ENCODE measurements around the gene CPE. TPM values are rescaled to one million over a fixed set of nuclear protein-coding genes. Genes with fewer than 3 reads are reported as not detected.

The CPE gene
- total RNA-seq, 2 donors from 2014 or later: 717 to 885 TPM

DNA sequence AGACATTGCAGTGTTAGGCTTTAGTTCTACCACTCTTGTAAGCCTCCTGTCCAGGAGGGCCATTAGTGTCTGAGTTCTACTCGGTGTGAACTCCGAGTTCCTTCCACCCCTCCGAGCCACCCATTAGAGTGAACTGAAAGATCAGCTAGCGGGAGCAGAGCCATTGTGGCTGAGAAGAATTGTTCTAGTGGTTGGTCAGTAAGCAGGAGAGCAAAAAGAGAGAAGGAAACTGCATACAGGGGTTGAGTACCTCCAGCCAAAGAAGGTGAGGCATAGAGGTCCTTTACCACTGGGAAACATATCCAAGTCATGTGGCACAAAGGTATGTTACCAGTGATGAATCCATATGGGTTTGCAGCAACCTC lies 96.9 kb downstream of the CPE start:
- 98% methylated on average over 4 of the region's 4 CpGs for WGBS
- Histone ChIP-seq H3K4me3 (no peak overlapping the region), H3K4me1 (replicated peaks) (no peaks in the 10 kb centered on the region), H3K9me3 (no peaks in the 10 kb centered on the region), H3K27ac (no peak overlapping the region), H3K36me3 (no peaks in the 10 kb centered on the region), H3K27me3 (replicated peaks; ENCODE audit: insufficient read depth) (no peaks in the 10 kb centered on the region)
- intact Hi-C loops (cut with DNase I): no loop called here
- TF ChIP-seq POLR2AphosphoS5 (IDR thresholded peaks at IDR 0.05) (no peak), POLR2A (IDR thresholded peaks at IDR 0.05) (no peak)
- TF ChIP-seq, protein P1, sequence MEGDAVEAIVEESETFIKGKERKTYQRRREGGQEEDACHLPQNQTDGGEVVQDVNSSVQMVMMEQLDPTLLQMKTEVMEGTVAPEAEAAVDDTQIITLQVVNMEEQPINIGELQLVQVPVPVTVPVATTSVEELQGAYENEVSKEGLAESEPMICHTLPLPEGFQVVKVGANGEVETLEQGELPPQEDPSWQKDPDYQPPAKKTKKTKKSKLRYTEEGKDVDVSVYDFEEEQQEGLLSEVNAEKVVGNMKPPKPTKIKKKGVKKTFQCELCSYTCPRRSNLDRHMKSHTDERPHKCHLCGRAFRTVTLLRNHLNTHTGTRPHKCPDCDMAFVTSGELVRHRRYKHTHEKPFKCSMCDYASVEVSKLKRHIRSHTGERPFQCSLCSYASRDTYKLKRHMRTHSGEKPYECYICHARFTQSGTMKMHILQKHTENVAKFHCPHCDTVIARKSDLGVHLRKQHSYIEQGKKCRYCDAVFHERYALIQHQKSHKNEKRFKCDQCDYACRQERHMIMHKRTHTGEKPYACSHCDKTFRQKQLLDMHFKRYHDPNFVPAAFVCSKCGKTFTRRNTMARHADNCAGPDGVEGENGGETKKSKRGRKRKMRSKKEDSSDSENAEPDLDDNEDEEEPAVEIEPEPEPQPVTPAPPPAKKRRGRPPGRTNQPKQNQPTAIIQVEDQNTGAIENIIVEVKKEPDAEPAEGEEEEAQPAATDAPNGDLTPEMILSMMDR (IDR thresholded peaks at IDR 0.05): no peak
- DNase-seq (ENCODE audit: low spot score): no peak

DNA sequence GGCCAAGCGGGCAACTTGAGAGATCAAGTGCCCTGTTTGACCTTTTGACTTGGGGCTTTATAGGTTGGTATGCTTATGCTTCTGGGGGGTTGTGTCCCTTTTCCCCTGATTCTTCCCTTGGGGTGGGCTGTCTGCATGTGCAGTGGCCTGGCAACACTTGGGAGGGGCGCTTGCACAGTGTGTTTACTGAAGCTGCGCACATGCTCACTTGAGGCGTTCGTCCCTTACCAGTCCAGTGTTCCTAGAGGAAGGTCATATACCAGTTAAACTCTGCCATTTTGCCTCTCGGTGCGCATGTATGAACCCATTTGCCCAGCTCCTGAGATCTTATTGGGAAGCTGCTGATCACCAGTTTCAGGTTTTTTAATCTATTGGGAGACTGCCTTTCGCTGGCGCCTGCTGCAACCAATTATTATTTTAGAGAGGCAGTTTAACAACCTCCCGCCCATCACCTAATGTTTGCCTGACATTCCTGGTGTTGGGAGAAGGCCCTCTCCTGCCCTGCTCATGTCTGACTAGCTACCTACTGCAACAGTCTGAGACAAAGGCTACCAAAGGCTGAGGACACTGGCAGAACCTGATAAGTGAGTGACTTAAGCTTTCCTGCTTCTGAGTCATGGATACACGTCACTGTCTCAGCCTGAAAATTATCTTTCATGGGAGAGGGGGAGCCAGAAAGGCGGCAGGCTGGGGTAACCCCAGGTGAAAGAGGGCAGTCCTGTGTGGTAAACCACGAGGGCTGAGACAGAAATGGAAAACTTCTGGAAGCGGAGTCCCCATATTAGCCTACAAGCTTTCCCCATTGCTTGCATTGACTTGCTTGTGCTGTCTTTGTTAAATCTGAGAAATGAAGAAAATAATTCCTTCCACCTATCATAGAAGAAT lies 97.6 kb downstream of the CPE start:
- no peak for TF ChIP-seq POLR2A (IDR thresholded peaks at IDR 0.05)
- TF ChIP-seq, protein P1 (IDR thresholded peaks at IDR 0.05): no peak
- no peak for TF ChIP-seq POLR2AphosphoS5 (IDR thresholded peaks at IDR 0.05)
- Histone ChIP-seq H3K4me3 (no peak overlapping the region), H3K27me3 (replicated peaks; ENCODE audit: insufficient read depth) (no peaks in the 10 kb centered on the region), H3K9me3 (no peaks in the 10 kb centered on the region), H3K36me3 (no peaks in the 10 kb centered on the region), H3K27ac (no peak overlapping the region), H3K4me1 (replicated peaks) (no peaks in the 10 kb centered on the region)
- no peak for DNase-seq (ENCODE audit: low spot score)
- intact Hi-C loops (cut with DNase I): no loop called here
- 86% methylated on average over 14 of the region's 14 CpGs for WGBS

GRCh38 chr4:165477799-165478198 lies 99.0 kb downstream of the CPE start:
- H3K4me1 ChIP-seq (replicated peaks): no peaks in the 10 kb centered on the region
- DNase-seq (ENCODE audit: low spot score): no peak
- intact Hi-C loops (cut with DNase I): no loop called here
- H3K27me3 ChIP-seq (replicated peaks; ENCODE audit: insufficient read depth): no peaks in the 10 kb centered on the region
- 75% methylated on average over 4 of the region's 4 CpGs for WGBS
- H3K36me3 ChIP-seq: no peaks in the 10 kb centered on the region
- TF ChIP-seq POLR2A (IDR thresholded peaks at IDR 0.05) (no peak), POLR2AphosphoS5 (IDR thresholded peaks at IDR 0.05) (no peak)
- TF ChIP-seq, protein P1 (IDR thresholded peaks at IDR 0.05): no peak
- no peak overlapping the region for H3K4me3 ChIP-seq
- H3K27ac ChIP-seq: no peak overlapping the region
- H3K9me3 ChIP-seq: no peaks in the 10 kb centered on the region

DNA sequence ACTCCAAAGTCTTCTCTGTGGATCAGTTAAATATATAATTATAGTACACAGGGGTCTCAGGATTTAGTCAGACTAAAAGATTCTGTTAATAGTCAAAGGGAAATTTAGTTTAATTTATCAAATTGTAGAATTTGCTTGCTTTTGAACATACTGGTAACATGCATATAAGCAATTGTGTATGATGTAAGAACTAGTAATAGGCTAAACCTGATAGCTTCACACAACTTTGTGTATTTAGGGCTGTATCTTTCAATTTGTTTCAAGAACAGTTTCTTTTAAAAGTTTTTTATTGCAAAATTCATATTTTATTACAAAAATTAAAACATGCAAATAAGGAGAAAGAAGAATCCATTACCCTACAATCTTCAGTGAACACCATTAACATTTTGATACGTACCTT lies 99.5 kb downstream of the CPE start:
- TF ChIP-seq POLR2AphosphoS5 (IDR thresholded peaks at IDR 0.05): no peak
- TF ChIP-seq POLR2A (IDR thresholded peaks at IDR 0.05): no peak
- TF ChIP-seq, protein P1 (IDR thresholded peaks at IDR 0.05): no peak
- Histone ChIP-seq H3K4me3 (no peak overlapping the region), H3K36me3 (no peaks in the 10 kb centered on the region), H3K27me3 (replicated peaks; ENCODE audit: insufficient read depth) (no peaks in the 10 kb centered on the region), H3K4me1 (replicated peaks) (no peaks in the 10 kb centered on the region), H3K27ac (no peak overlapping the region), H3K9me3 (no peaks in the 10 kb centered on the region)
- no peak for DNase-seq (ENCODE audit: low spot score)
- intact Hi-C loops (cut with DNase I): no loop called here
- 77% methylated on average over 1 of the region's 1 CpG for WGBS

Measured in prostate gland (tissue), 2 donors.